HepG2 (cell line): ENCODE measurements around the gene FAM187B. TPM values are rescaled to one million over a fixed set of nuclear protein-coding genes. Genes with fewer than 3 reads are reported as not detected.

ENCODE experiments used
- ATF2 ChIP-seq: sonication (generic); formaldehyde crosslinking; IDR thresholded peaks from 2 replicates; pipeline ENCODE4 v1.4.0; 2020; ENCODE audit warnings: missing genetic modification reagents
- ATRX ChIP-seq: sonication (generic); formaldehyde crosslinking; IDR thresholded peaks from 2 replicates; pipeline ENCODE4 v1.4.0; 2020; ENCODE audit warnings: missing genetic modification reagents, borderline replicate concordance
- BRCA1 ChIP-seq: sonication (generic); formaldehyde crosslinking; IDR thresholded peaks from 2 replicates; pipeline ENCODE4 v1.4.0; 2020; ENCODE audit warnings: missing genetic modification reagents
- CBX1 ChIP-seq: IDR thresholded peaks from one replicate; pipeline ENCODE4 v1.6.1; 2016; ENCODE audit warnings: antibody characterized with exemption, low read depth
- CC2D1A ChIP-seq: sonication (generic); formaldehyde crosslinking; IDR thresholded peaks from 2 replicates; pipeline ENCODE4 v1.8.1; 2023; ENCODE audit warnings: mild to moderate bottlenecking, missing genetic modification reagents
- ELF1 ChIP-seq: sonication (generic); formaldehyde crosslinking; IDR thresholded peaks from 2 replicates; pipeline ENCODE4 v1.4.0; 2020; ENCODE audit warnings: missing genetic modification reagents
- EZH2 ChIP-seq: conservative IDR thresholded peaks from 2 replicates; pipeline ENCODE4 v1.6.1; 2012; ENCODE audit warnings: mild to moderate bottlenecking, low read depth, low read length, moderate library complexity
- FOSL2 ChIP-seq: sonication (generic); formaldehyde crosslinking; IDR thresholded peaks from 2 replicates; pipeline ENCODE4 v1.4.0; 2020; ENCODE audit warnings: missing genetic modification reagents
- HNRNPUL1 ChIP-seq: fragments of 200-400 bp; formaldehyde crosslinking; IDR thresholded peaks from 2 replicates; pipeline ENCODE4 v1.6.1; 2017; ENCODE audit warnings: low read depth, mild to moderate bottlenecking, low read length, moderate library complexity
- KAT7 ChIP-seq: IDR thresholded peaks from 2 replicates; pipeline ENCODE4 v1.6.1; 2018; ENCODE audit warnings: borderline replicate concordance, missing compliant biosample characterization
- KDM4B ChIP-seq: sonication (generic); formaldehyde crosslinking; IDR thresholded peaks from 2 replicates; pipeline ENCODE4 v1.4.0; 2020; ENCODE audit warnings: missing genetic modification reagents
- KLF13 ChIP-seq: sonication (generic); formaldehyde crosslinking; IDR thresholded peaks from 2 replicates; pipeline ENCODE4 v1.4.0; 2020; ENCODE audit warnings: mild to moderate bottlenecking, missing genetic modification reagents
- MLLT10 ChIP-seq: sonication (generic); formaldehyde crosslinking; IDR thresholded peaks from 2 replicates; pipeline ENCODE4 v1.4.0; 2020; ENCODE audit warnings: missing genetic modification reagents
- MXI1 ChIP-seq: IDR thresholded peaks from 3 replicates; pipeline ENCODE4 v1.6.1; 2012; ENCODE audit warnings: low read depth, low read length, inconsistent platforms, borderline replicate concordance
- NCOA5 ChIP-seq: sonication (generic); formaldehyde crosslinking; IDR thresholded peaks from 2 replicates; pipeline ENCODE4 v1.4.0; 2020; ENCODE audit warnings: missing genetic modification reagents
- NFE2L1 ChIP-seq: sonication (generic); formaldehyde crosslinking; IDR thresholded peaks from 2 replicates; pipeline ENCODE4 v1.4.0; 2020; ENCODE audit warnings: missing genetic modification reagents, mild to moderate bottlenecking, borderline replicate concordance
- TCF7L2 ChIP-seq: IDR thresholded peaks from 2 replicates; pipeline ENCODE4 v1.6.1; 2011; ENCODE audit warnings: mild to moderate bottlenecking, low read depth, low read length, moderate library complexity
- TFDP1 ChIP-seq: IDR thresholded peaks from 2 replicates; pipeline ENCODE4 v1.6.1; 2016; ENCODE audit warnings: missing compliant biosample characterization, missing genetic modification reagents, borderline replicate concordance
- ZKSCAN5 ChIP-seq: sonication (generic); formaldehyde crosslinking; IDR thresholded peaks from 2 replicates; pipeline ENCODE4 v1.5.1; 2020; ENCODE audit warnings: mild to moderate bottlenecking, missing genetic modification reagents
- ZNF143 ChIP-seq: sonication (generic); formaldehyde crosslinking; IDR thresholded peaks from 2 replicates; pipeline ENCODE4 v1.4.0; 2020; ENCODE audit warnings: missing genetic modification reagents
- ZNF17 ChIP-seq: sonication (generic); formaldehyde crosslinking; IDR thresholded peaks from 2 replicates; pipeline ENCODE4 v1.5.0; 2020; ENCODE audit warnings: mild to moderate bottlenecking, missing genetic modification reagents
- ZNF225 ChIP-seq: sonication (generic); formaldehyde crosslinking; IDR thresholded peaks from 2 replicates; pipeline ENCODE4 v1.4.0; 2020; ENCODE audit warnings: mild to moderate bottlenecking, missing genetic modification reagents
- ZNF234 ChIP-seq: sonication (generic); formaldehyde crosslinking; conservative IDR thresholded peaks from 2 replicates; pipeline ENCODE4 v1.5.1; 2020; ENCODE audit warnings: mild to moderate bottlenecking, missing genetic modification reagents
- ZNF562 ChIP-seq: sonication (generic); formaldehyde crosslinking; IDR thresholded peaks from 2 replicates; pipeline ENCODE4 v1.8.0; 2022; ENCODE audit warnings: missing genetic modification reagents, borderline replicate concordance
- ZNF704 ChIP-seq: sonication (generic); formaldehyde crosslinking; IDR thresholded peaks from 2 replicates; pipeline ENCODE4 v1.8.1; 2023; ENCODE audit warnings: mild to moderate bottlenecking, inconsistent platforms, moderate library complexity, missing genetic modification reagents, borderline replicate concordance
- ZNF709 ChIP-seq: sonication (generic); formaldehyde crosslinking; IDR thresholded peaks from 2 replicates; pipeline ENCODE4 v1.5.0; 2020; ENCODE audit warnings: mild to moderate bottlenecking, missing genetic modification reagents
- polyA plus RNA-seq, 8 experiments: library from polyadenylated mRNA; depleted of rRNA in 3 of 8; stranded (reverse) in 7 of 8; unstranded in 1 of 8; fragments of >200 nt; fragmentation: Illumina TruSeq in 4 of 8; extraction: Trizol in 4 of 8; gene quantifications; 2 replicates each; pipeline versions ENCODE4 v1.2.1 to v1.2.3, GENCODE V29; 2011 to 2016; ENCODE audit warnings: low read depth in 4 of 8, missing spikeins in 1 of 8, mixed read lengths in 1 of 8; ENCODE audit not compliant: insufficient read depth in 1 of 8
- total RNA-seq, 5 experiments: library from RNA; depleted of rRNA; stranded (reverse); fragments of >200 nt; fragmentation: Illumina TruSeq; extraction: Trizol; gene quantifications; 2 replicates each; pipeline ENCODE4 v1.2.3, GENCODE V29; 2016; ENCODE audit warnings: low read depth in 1 of 5

The FAM187B gene
- total and polyA plus RNA-seq, 2 of the 13 experiments (the other 11 are each of a cell fraction or from before 2014, with no cell fraction given), result not detected

- TF ChIP-seq ATF2 (CRISPR knock-in tag) (peak; percentile 61; the same call in 1 of the 2 replicates), NCOA5 (no peak), ZNF562 (CRISPR knock-in tag) (no peak), KAT7 (peak; percentile 89; the same call in 1 of the 2 replicates), FOSL2 (CRISPR knock-in tag) (no peak; the same call in 1 of the 2 replicates), CC2D1A (CRISPR knock-in tag) (no peak), ZNF234 (no peak), MLLT10 (CRISPR knock-in tag) (no peak), ZNF225 (CRISPR knock-in tag) (peak; percentile 95; the same call in 1 of the 2 replicates), ELF1 (CRISPR knock-in tag) (peak; percentile 92), HNRNPUL1 (no peak), ZNF709 (CRISPR knock-in tag) (peak; percentile 97), CBX1 (peak; percentile 64), ATRX (no peak), BRCA1 (0 out of 2 replicates have a peak, but pooled peaks have one; percentile 61), ZNF704 (CRISPR knock-in tag) (peak; percentile 30; the same call in 1 of the 2 replicates), TCF7L2 (no peak), ZNF143 (CRISPR knock-in tag) (no peak; the same call in 1 of the 2 replicates), ZKSCAN5 (CRISPR knock-in tag) (0 out of 2 replicates have a peak, but pooled peaks have one; percentile 34), ZNF17 (CRISPR knock-in tag) (0 out of 2 replicates have a peak, but pooled peaks have one; percentile 86), TFDP1 (CRISPR knock-in tag) (peak; percentile 31; the same call in 1 of the 2 replicates), MXI1 (peak; percentile 50; the same call in 1 of the 3 replicates), KLF13 (CRISPR knock-in tag) (peak; percentile 93; the same call in 1 of the 2 replicates), KDM4B (CRISPR knock-in tag) (0 out of 2 replicates have a peak, but pooled peaks have one; percentile 9), EZH2 (no peak), NFE2L1 (no peak)
These were observed 20.0 kb upstream of the FAM187B start, which contains the start of gene LSR (continued) for GRCh38 chr19:35248310-35249145.
